Sigmoid colon (tissue), 7 donors: ENCODE measurements around the gene RTF1. TPM values are rescaled to one million over a fixed set of nuclear protein-coding genes. Genes with fewer than 3 reads are reported as not detected.
A peak's percentile ranks its signal among the peaks of the same experiment; 100 is the strongest.
"Not testable (repeated sequence)": the region's sequence is repeated elsewhere in the genome, so short reads cannot be mapped to it uniquely, and the experiment has no call there.

Experiments
- DNase-seq: peaks from one replicate; pipeline ENCODE4 v3.0.0-alpha.2; 2019
- H3K27ac ChIP-seq, 4 donors: fragments of 200-600 bp; sonication (generic); one replicate each; pipeline ENCODE4 v1.5.1; 2016 to 2019; ENCODE audit warnings: mild to moderate bottlenecking in 1 of 4
- H3K27me3 ChIP-seq, 3 donors: fragments of 200-600 bp; sonication (generic); one replicate each; pipeline ENCODE4 v1.5.1; 2019; ENCODE audit warnings: mild to moderate bottlenecking in 1 of 3
- H3K36me3 ChIP-seq, 4 donors: fragments of 200-600 bp; sonication (generic); one replicate each; pipeline ENCODE4 v1.5.1; 2016 to 2019
- H3K4me1 ChIP-seq, 4 donors: fragments of 200-600 bp; sonication (generic); one replicate each; pipeline ENCODE4 v1.5.1; 2017 to 2019
- H3K4me3 ChIP-seq, 4 donors: fragments of 200-600 bp; sonication (generic); one replicate each; pipeline ENCODE4 v1.5.1; 2017 to 2019; ENCODE audit warnings: mild to moderate bottlenecking in 2 of 4, moderate library complexity in 1 of 4
- H3K9me3 ChIP-seq, 4 donors: fragments of 200-600 bp in 3 of 4; sonication (generic) in 3 of 4; one replicate each; pipeline versions ENCODE4 v1.5.1 to v1.6.1; 2013 to 2019
- EP300 ChIP-seq, 4 donors: sonication (generic); formaldehyde crosslinking; IDR thresholded peaks; one replicate each; pipeline ENCODE4 v1.6.1; 2017; ENCODE audit warnings: antibody characterized with exemption in 4 of 4
- POLR2A ChIP-seq, 2 donors: fragments of 450-650 bp; IDR thresholded peaks; one replicate each; pipeline ENCODE4 v1.6.1; 2016; ENCODE audit warnings: antibody characterized with exemption in 2 of 2, mild to moderate bottlenecking in 2 of 2, moderate library complexity in 2 of 2
- POLR2AphosphoS5 ChIP-seq, 4 donors: sonication (generic); formaldehyde crosslinking; IDR thresholded peaks; one replicate each; pipeline ENCODE4 v1.6.1; 2017; ENCODE audit warnings: antibody characterized with exemption in 4 of 4
- WGBS, 2 donors: extraction: QIAGEN DNeasy Blood & Tissue Kit; methylation state at CpG; one replicate each; pipeline ENCODE4 v1.1.7; 2013; 5-methylcytosine and 5-hydroxymethylcytosine counted together
- intact Hi-C: fragments of 100-400 bp; cut with DNase I; formaldehyde crosslinking; loops from one replicate; pipeline ENCODE4 v1.15.1; 2023
- polyA plus RNA-seq, 3 donors: library from polyadenylated mRNA; stranded (reverse); fragments of 200-250 nt; gene quantifications; one replicate each; pipeline ENCODE4 v1.2.3, GENCODE V29; 2013
- total RNA-seq, 4 donors: library from RNA; depleted of rRNA; stranded (reverse); fragments of >200 nt; gene quantifications; one replicate each; pipeline ENCODE4 v1.1.0, GENCODE V29; 2016
- TF ChIP-seq, protein P1 (sequence below), 4 experiments: fragments of 450-650 bp in 3 of 4; fragments of 200-600 bp in 1 of 4; IDR thresholded peaks; one replicate each; pipeline ENCODE4 v1.5.1; 2016 to 2019; ENCODE audit warnings: antibody characterized with exemption in 4 of 4, mild to moderate bottlenecking in 3 of 4, moderate library complexity in 2 of 4
- donor health status: healthy with polysubstance abuse.
- donor health status: Bipolar disorder and iron deficiency.
- donor health status: healthy.

RTF1 gene
- total and polyA plus RNA-seq, 7 donors = 18.6 to 35.7 (median 30.5) TPM

DNA sequence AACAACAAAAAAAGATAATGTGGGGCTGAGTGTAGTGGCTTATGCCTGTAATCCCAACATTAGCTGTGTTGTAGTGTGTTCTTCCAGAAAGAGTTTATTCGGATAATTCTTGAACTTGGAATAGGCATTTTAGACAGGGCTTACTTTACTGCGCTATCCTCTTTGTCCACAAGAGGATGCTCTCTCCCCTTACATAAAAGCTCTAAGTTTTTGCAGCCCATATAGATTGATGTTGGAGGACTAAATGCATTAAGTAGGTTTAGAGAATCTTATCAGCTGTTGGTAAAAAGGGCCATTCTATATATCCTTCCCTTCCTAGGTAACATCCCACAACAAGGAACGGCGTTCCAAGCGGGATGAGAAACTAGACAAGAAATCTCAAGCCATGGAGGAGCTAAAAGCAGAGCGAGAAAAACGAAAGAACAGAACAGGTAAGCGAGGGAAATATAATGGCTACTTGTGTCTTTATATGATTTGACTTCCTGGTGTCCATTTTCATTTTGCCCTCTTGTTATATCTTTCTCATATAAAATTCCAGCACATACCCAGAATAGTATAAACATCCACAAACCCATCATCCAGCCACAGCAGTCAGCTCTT lies 49.0 kb downstream of the RTF1 start:
- intact Hi-C loops = no loop called here
- H3K9me3 ChIP-seq = no peaks in the 10 kb centered on the region
- H3K36me3 ChIP-seq = peaks cover 9 to 80% (median 14%) of the 10 kb centered on the region in 4 donors
- DNase-seq = no peak
- 79 to 86% methylated on average over 8 of the region's 8 CpGs for WGBS, 2 donors
- H3K27ac ChIP-seq = no peak overlapping the region
- no peaks in the 10 kb centered on the region for H3K4me1 ChIP-seq
- H3K27me3 ChIP-seq = no peaks in the 10 kb centered on the region
- TF ChIP-seq, protein P1, sequence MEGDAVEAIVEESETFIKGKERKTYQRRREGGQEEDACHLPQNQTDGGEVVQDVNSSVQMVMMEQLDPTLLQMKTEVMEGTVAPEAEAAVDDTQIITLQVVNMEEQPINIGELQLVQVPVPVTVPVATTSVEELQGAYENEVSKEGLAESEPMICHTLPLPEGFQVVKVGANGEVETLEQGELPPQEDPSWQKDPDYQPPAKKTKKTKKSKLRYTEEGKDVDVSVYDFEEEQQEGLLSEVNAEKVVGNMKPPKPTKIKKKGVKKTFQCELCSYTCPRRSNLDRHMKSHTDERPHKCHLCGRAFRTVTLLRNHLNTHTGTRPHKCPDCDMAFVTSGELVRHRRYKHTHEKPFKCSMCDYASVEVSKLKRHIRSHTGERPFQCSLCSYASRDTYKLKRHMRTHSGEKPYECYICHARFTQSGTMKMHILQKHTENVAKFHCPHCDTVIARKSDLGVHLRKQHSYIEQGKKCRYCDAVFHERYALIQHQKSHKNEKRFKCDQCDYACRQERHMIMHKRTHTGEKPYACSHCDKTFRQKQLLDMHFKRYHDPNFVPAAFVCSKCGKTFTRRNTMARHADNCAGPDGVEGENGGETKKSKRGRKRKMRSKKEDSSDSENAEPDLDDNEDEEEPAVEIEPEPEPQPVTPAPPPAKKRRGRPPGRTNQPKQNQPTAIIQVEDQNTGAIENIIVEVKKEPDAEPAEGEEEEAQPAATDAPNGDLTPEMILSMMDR (IDR thresholded peaks at IDR 0.05) = peak in 3 of 4 experiments; percentile 39 to 63 (median 41)
- no peak for TF ChIP-seq EP300 (IDR thresholded peaks at IDR 0.05)
- no peak overlapping the region for H3K4me3 ChIP-seq

DNA sequence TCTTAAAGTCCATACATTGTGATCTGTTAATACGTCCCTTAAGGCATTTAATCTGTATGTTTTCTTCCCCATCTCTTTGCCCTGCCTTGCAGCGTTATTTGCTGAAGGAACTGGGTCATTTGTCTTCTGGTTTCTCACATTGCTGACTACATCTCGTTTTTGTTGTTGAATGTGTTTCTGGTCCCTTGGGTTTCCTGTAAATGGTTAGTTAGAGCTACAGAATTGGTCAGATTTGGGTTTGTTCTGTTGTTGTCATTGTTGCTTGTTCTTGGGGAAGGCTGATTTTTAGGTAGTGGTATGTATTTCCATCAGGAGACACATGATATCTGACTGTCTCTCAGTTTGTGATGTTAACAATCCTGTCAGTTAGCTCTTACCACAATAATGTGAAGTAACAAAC lies 49.8 kb downstream of the RTF1 start:
- Histone ChIP-seq H3K4me1 (no peaks in the 10 kb centered on the region), H3K4me3 (no peak overlapping the region), H3K27ac (no peak overlapping the region), H3K36me3 (peaks cover 9 to 83% (median 17%) of the 10 kb centered on the region in 4 donors), H3K27me3 (no peaks in the 10 kb centered on the region), H3K9me3 (no peaks in the 10 kb centered on the region)
- TF ChIP-seq, protein P1 (IDR thresholded peaks at IDR 0.05) = no peak
- TF ChIP-seq POLR2A (IDR thresholded peaks at IDR 0.05) (no peak), EP300 (IDR thresholded peaks at IDR 0.05) (no peak), POLR2AphosphoS5 (IDR thresholded peaks at IDR 0.05) (no peak)
- no peak for DNase-seq
- 71 to 88% methylated on average over 3 of the region's 3 CpGs for WGBS, 2 donors
- intact Hi-C loops = no loop called here

DNA sequence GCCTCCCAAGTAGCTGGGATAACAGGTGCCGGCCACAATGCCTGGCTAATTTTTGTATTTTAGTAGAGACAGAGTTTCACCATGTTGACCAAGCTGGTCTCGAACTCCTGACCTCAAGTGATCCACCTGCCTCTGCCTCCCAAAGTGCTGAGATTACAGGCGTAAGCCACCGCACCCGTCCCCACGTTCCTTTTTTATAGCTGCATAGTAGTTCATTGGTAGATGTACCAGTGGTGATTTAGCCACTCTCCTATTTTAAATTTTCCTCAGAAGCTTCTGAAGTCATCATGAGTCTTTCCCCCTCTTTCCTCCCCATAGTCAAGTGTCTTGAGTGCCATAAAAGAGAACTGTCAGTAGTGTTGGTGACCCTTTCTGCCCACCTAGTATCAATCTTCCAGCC lies 52.7 kb downstream of the RTF1 start:
- H3K9me3 ChIP-seq, H3K4me1 ChIP-seq, H3K27me3 ChIP-seq, H3K4me3 ChIP-seq, intact Hi-C loops, H3K27ac ChIP-seq: not testable (repeated sequence)
- WGBS, 2 donors = 98 to 99% methylated on average over 6 of the region's 6 CpGs
- peaks cover 9 to 93% (median 31%) of the 10 kb centered on the region in 4 donors for H3K36me3 ChIP-seq
- peak; percentile 4 for DNase-seq

DNA sequence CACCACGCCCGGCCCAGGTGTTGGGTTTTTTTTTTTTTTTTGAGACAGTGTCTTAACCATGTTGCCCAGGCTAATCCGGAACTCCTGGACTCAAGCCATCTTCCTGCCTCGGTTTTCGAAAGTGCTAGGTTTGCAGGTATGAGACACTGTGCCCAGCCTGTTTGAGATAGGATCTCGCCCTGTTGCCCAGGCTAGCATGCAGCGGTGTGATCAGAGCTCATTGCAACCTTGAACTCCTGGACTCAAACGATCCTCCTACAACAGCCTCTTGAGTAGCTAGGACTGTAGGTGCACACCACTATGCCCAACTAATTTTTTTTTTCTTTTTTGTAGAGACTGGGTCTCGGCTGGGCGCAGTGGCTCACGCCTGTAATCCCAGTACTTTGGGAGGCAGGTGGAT lies 56.5 kb downstream of the RTF1 start:
- H3K9me3 ChIP-seq = no peaks in the 10 kb centered on the region
- no peak for DNase-seq
- intact Hi-C loops = no loop called here
- TF ChIP-seq POLR2A (IDR thresholded peaks at IDR 0.05) = no peak
- H3K27me3 ChIP-seq = no peaks in the 10 kb centered on the region
- H3K27ac ChIP-seq = no peak overlapping the region
- peaks cover 20 to 100% (median 66%) of the 10 kb centered on the region in 4 donors for H3K36me3 ChIP-seq
- no peak overlapping the region for H3K4me3 ChIP-seq
- no peaks in the 10 kb centered on the region for H3K4me1 ChIP-seq
- 77 to 94% methylated on average over 11 of the region's 11 CpGs for WGBS, 2 donors

DNA sequence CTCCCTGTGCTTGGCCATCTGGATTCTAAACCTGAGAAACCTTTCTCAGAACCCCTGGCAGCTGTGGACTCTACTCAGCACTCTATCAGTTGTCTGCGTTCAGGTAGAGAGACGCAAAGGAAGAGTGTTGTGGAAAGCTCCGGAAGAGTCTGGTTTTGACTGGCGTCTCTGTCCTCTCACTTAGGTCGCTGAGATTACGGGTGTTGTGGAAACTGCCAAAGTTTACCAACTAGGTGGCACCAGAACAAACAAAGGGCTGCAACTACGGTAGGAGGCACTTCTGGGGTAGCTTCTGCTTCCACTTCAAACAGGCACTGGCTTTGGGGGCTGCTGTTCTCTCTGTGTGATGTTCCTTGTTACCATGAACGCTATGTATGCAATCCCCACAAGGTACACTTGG lies 57.5 kb downstream of the RTF1 start:
- H3K4me3 ChIP-seq = no peak overlapping the region
- no peaks in the 10 kb centered on the region for H3K9me3 ChIP-seq
- no peak overlapping the region for H3K27ac ChIP-seq
- 20 to 76% methylated on average over 8 of the region's 8 CpGs for WGBS, 2 donors
- H3K4me1 ChIP-seq = no peaks in the 10 kb centered on the region
- H3K36me3 ChIP-seq = peaks cover 28 to 100% (median 76%) of the 10 kb centered on the region in 4 donors
- no peaks in the 10 kb centered on the region for H3K27me3 ChIP-seq
- intact Hi-C loops = no loop called here
- DNase-seq = no peak
- TF ChIP-seq EP300 (IDR thresholded peaks at IDR 0.05) (no peak), POLR2A (IDR thresholded peaks at IDR 0.05) (no peak), POLR2AphosphoS5 (IDR thresholded peaks at IDR 0.05) (no peak)
- TF ChIP-seq, protein P1 (IDR thresholded peaks at IDR 0.05) = no peak

DNA sequence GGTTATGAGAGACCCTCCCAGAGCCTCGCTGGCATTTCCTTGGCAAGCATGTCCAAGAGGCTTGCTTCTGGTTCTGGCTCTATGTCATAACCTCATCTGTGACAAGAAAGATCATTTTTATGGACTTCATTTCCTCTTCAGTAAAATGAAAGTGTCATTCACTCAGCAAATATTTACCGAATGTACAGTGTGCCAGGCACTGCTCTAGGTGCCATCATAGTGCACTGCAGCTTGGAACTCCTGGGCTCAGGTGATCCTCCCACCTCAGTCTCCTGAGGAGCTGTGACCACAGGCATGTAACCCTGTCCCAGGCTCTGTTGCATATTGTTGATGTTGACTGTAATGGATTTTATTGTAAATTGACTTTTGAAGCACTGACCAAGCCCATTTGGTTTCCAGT lies 58.0 kb downstream of the RTF1 start:
- Histone ChIP-seq H3K27me3 (no peaks in the 10 kb centered on the region), H3K4me3 (no peak overlapping the region), H3K4me1 (no peaks in the 10 kb centered on the region), H3K27ac (no peak overlapping the region), H3K9me3 (no peaks in the 10 kb centered on the region), H3K36me3 (peaks cover 29 to 100% (median 79%) of the 10 kb centered on the region in 4 donors)
- no peak for TF ChIP-seq POLR2AphosphoS5 (IDR thresholded peaks at IDR 0.05)
- no peak for TF ChIP-seq EP300 (IDR thresholded peaks at IDR 0.05)
- TF ChIP-seq POLR2A (IDR thresholded peaks at IDR 0.05) = no peak
- TF ChIP-seq, protein P1 (IDR thresholded peaks at IDR 0.05) = no peak
- no peak for DNase-seq
- WGBS, 2 donors = 16 to 56% methylated on average over 2 of the region's 2 CpGs
- intact Hi-C loops = no loop called here
